Measurements from ENCODE around the gene MYRIP. TPM values are rescaled to one million over a fixed set of nuclear protein-coding genes. Genes with fewer than 3 reads are reported as not detected.

Gene MYRIP
- polyA plus RNA-seq, 12 donors: 0.64 to 3.5 (median 0.93) TPM; not detected in 1

GRCh38 chr3:40232626-40233025 lies 423.2 kb downstream of the MYRIP start:
- no peak for DNase-seq

GRCh38 chr3:40237159-40237558 lies 427.8 kb downstream of the MYRIP start:
- DNase-seq: no peak

GRCh38 chr3:40237889-40238571 lies 428.6 kb downstream of the MYRIP start:
- DNase-seq: no peak

- DNase-seq: no peak
Observed at GRCh38 chr3:40240921-40241320, 431.5 kb downstream of the MYRIP start.

GRCh38 chr3:40242216-40242615 lies 432.8 kb downstream of the MYRIP start:
- no peak for DNase-seq

GRCh38 chr3:40242638-40243037 lies 433.2 kb downstream of the MYRIP start:
- DNase-seq: no peak

- DNase-seq: no peak
Observed at GRCh38 chr3:40243056-40243455, 433.6 kb downstream of the MYRIP start.

- no peak for DNase-seq
Observed at GRCh38 chr3:40247714-40248454, 438.5 kb downstream of the MYRIP start.

- DNase-seq: no peak
Observed at GRCh38 chr3:40248591-40248990, 439.2 kb downstream of the MYRIP start.

- DNase-seq: no peak
Observed at GRCh38 chr3:40249168-40249567, 439.8 kb downstream of the MYRIP start.

- DNase-seq: no peak
Observed at GRCh38 chr3:40254491-40254890, 445.1 kb downstream of the MYRIP start.

GRCh38 chr3:40254891-40255290 lies 445.5 kb downstream of the MYRIP start:
- DNase-seq: no peak

- no peak for DNase-seq
Observed at GRCh38 chr3:40255532-40255931, 446.1 kb downstream of the MYRIP start.

- no peak for DNase-seq
Observed at GRCh38 chr3:40258064-40258463, 448.7 kb downstream of the MYRIP start.

- no peak for DNase-seq
Observed at GRCh38 chr3:40258555-40258954, 449.1 kb downstream of the MYRIP start.

GRCh38 chr3:40262331-40262730 lies 452.9 kb downstream of the MYRIP start:
- no peak for DNase-seq

GRCh38 chr3:40264451-40264850 lies 455.0 kb downstream of the MYRIP start:
- no peak for DNase-seq

- no peak for DNase-seq
Observed at GRCh38 chr3:40265181-40265580, 455.8 kb downstream of the MYRIP start.

GRCh38 chr3:40267937-40268724 lies 458.7 kb downstream of the MYRIP start:
- no peak for DNase-seq

- no peak for DNase-seq
Observed at GRCh38 chr3:40268802-40269524, 459.6 kb downstream of the MYRIP start.

- DNase-seq: no peak
Observed at GRCh38 chr3:40278791-40279190, 469.4 kb downstream of the MYRIP start.

GRCh38 chr3:40281995-40282394 lies 472.6 kb downstream of the MYRIP start:
- DNase-seq: no peak

Measured in muscle of arm (tissue), 12 donors.